GM21723 (cell line): ENCODE results near the gene TMEM11.
"Not testable (repeated sequence)": the region's sequence is repeated elsewhere in the genome, so short reads cannot be mapped to it uniquely, and the experiment has no call there.

ENCODE experiments used
- ATAC-seq: cut with Tn5 transposase; IDR thresholded peaks from one replicate; pipeline ENCODE4 v1.9.1; 2021; ENCODE audit warnings: mild to moderate bottlenecking, moderate library complexity; ENCODE audit not compliant: unreplicated experiment

Gene TMEM11

DNA sequence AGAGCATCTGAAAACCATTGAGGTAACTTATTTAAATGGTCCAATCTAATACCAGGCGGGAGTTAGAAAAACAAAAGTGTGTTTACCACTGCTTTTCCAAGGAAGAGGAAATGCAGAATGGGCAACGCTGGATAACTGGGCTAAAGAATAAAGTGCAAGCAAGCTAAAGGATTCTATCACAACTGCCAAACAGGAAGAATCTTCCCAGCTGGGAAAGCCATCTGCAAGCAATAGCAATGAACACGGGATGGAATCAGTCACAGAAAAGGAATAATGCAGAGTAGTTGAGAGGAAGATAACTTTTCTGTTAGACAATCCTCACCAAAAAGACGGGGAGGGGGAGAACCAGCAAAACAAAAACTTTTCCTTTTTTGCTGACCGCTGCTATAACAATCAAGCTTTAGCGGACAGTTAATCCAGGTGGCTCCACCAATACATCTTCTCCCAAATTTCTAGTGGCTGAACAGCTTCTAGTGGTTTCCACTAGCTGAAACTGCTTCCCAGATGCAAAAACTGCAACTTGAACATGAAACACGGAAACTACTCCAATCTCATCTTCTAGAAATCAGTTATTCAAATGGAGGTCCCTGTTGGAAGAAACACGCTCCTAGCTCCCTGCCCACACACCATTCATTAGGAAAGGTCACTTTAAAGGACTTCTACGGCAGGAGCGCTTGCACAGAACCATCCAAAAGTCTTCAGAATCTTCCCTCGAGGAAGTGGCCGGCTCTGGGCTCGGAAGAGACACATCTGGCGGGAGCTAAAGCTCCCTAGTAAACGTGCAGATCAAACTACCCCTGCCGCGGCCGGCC is 929 bp downstream of the TMEM11 start:
- no peak for ATAC-seq

DNA sequence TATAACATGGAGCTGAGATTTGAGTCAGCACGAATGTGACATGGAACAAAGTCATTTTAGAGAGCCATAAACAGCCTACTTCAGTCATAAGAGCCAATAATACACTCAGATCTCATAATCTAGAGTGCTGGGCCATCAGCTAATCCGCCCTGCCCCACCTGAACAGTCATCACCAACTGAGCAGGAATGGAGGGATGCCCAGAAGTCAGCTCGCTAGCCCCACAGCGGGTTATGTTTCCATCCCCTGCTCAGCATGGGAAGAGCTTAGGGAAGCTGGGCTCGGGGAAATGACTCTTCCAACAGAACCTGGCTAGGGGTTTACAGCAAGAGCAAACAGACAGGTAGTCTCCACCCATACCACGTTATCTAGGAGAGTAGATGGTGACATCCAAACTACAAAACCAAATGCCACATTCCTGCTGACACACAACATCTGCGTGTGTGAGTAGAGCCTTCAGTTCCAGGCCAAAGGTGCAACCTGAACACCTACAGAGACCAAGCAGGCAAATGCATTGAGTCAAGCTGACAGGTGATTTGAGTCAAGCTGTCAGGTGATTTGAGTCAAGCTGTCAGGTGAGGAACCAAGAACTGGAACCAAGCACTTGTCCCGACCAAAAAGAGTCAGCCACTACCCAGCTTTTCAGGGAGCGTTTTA is 2.0 kb downstream of the TMEM11 start:
- ATAC-seq, result no peak

DNA sequence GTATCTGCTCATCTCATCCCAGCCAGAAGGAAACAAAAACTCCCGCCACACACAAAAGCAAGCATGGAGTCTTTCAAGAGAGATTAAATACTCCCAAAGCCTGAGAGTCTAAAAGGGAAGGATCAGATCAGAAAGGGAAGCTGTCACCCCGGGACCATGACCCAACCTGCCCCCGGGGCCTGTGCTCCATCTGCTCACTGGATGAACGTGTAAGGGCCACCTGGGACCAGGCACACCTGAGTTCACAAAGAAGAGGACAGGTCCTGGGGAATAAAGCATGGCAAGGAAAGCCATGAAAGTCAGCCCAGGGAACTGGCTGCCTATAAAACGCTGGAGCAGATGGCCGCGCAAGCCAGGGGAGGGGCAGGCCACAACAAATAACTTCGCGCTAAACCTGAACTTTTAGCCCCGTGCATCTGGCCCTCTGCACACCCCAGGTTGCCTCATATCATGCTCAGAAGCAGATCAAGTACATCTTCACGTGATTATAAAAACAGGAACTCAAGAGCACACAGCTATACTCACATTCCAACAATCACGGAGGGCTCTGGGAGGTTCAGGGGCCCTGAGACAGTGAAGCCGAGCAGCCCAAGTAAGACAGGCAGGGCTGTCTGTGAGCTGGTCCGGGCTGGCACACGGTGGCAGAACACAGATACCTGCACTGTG is 3.4 kb downstream of the TMEM11 start:
- ATAC-seq, result no peak

DNA sequence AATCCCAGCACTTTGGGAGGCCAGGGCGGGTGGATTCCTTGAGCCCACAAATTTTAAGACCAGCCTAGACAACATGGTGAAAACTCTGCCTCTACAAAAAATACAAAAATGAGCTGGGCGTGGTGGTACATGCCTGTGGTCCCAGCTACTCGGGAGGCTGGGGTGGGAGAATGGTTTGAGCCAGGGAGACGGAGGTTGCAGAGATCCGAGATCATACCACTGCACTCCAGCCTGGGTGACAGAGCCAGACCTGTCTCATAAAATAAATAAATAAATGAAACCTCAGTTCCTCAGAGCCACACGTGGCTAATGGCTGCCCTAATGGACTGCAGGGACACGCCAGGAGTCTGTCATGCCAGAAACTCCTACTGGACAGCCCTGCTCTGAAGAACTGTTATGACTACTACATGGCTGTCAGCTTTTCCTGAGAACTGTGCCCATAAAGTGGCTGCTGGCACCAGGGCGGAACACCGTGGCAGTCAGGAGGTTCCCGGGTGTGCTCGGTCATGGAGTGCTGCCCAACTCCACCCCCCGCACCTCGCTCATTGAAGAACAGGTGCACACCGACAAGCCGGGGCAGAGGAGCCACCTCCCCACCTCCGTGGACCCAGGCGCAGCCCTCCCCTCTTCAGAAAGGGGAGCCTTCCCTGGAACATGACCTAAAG is 4.3 kb downstream of the TMEM11 start:
- no peak for ATAC-seq

DNA sequence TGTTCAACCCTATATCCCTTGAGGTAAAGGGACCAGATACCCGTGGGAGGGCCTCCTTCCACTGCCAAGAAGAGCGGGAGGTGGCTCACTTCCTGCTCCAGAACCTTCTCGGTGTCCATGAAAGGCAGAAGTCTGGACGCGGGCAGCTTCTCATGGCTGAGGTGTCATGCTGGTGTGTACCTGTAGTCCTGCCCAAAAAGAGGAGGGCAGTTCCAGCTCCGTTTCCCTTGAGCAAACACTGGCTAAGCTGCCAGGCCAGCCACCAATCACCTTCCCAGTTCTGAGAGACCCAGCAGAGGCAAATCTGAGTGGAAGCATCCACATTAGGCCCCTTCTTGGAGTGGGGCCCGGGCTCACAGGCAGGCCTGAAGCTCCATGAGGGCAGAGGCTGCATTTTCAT is 5.6 kb downstream of the TMEM11 start:
- ATAC-seq, result no peak

DNA sequence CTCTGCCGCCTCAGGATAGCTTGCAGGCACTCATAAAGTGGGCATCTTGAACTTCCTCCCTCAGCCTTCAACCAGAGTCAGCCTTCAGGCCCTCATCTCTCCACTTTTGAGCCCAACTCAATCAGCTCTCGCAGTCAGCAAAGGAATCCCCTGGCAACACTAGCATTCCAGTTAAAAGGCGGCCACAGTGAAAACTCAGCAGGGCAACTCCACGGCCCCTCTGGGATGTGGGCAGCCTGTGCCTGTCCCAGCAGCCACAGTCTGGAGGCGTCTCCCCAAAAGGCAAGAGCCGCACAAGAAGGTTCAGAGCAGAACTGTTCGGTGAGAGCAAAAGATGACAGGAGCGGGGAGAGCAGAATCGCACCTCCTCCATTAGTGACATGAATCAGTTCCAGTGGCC is 9.0 kb downstream of the TMEM11 start:
- ATAC-seq, result no peak

DNA sequence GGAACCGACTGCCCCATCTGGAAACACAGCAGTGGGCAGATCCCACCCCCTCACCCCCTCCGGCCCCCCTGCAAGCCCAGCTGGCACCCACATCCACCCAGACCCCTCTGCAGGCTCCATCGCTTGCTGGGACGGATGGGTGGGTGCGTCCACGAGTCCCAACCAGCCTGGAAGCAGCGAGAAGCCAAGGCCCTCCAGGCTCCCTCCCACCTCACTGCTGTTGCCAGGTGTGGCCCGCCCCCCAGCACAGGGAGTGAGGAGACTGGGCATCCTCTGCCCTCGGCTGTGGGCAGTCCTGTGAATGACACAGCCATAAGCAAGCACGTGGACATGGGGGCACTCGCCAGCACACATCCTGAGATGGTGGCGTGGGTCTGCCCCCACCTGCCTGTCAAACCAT is 11.4 kb downstream of the TMEM11 start:
- no peak for ATAC-seq

DNA sequence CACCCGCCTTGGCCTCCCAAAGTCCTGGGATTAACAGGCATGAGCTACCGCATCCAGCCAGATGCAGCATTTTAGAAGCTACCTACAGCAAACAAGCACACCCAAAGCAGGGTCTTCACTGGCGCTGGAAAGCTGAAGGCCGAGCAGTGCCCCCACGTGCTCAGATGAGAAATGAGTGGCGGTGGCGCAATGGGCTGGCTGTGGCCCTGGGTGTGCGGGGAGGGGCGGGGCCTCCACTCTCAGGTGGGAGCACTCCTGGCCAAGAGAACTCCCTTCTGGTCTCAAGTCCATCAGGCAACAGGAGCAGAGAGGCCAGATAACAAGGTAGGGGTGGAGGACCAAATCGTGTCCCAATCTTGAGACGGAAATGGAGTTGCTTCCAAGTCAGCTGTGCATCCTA is 12.1 kb downstream of the TMEM11 start:
- ATAC-seq, result no peak

DNA sequence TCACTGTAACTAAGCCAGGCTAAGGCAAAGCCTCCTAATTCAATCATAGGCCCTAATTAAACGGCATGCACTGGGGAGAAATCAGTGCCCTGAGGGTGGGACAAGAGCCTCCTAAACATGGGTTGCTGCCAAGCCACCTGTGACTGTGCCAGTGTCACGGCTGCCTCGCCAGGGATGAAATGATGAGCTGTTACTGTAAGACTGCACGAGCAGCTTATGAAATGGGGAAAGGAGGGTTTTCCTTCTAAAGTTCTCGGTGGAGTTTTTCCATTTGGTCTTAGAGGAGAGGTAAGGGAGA is 12.7 kb downstream of the TMEM11 start:
- ATAC-seq, result no peak

DNA sequence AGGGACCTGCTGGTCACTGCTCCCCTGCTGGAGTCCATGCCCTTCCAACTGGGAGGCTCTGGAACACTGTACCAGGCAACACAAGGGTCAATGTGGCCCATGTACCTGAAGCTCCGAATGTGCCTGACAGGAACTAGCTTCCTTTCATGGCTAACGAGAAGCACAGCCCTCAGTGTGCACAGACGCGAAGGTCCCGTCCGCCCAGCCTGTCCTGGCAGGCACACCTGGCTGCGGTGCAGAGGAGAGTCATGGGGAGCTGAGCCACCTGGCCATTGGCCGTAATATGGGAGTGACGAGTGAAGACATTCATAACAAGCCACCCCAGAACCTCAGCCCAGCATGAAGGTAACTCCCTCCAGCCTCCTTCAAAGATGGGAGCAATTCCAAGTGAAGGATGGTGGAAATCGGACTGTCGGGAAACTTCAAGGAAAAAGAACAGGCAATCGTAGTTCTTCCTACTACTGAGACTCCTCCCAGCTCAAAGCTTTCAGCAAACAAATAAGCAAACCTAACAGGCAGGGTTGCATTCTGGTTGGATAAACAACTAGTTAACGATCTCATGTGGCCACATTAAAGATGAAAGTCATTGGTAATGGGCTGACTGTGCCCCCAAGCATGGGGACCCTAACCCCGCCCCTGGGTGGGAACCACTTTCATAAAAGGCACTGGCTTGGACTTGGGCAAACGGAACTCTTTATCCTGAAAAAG is 13.2 kb downstream of the TMEM11 start:
- ATAC-seq, result no peak

DNA sequence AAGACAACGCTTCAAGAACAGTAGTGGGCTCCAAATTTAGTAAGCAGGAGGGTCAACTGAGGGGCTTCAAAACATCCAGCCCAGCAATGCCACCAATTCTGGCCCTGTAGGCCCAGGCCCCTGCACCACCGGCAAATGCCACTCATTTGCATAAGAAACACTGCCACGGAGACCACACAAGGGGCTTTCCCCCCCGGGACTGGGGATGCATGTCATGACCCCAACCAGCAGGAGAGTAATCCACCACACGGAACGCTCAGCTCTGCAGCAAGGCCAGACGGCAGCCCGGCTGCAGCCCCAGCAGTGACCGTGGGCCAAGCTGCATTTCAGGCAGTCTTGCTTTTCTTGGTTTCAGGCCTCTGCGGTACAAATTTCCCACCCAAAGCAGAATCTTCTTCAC is 14.1 kb downstream of the TMEM11 start:
- no peak for ATAC-seq

DNA sequence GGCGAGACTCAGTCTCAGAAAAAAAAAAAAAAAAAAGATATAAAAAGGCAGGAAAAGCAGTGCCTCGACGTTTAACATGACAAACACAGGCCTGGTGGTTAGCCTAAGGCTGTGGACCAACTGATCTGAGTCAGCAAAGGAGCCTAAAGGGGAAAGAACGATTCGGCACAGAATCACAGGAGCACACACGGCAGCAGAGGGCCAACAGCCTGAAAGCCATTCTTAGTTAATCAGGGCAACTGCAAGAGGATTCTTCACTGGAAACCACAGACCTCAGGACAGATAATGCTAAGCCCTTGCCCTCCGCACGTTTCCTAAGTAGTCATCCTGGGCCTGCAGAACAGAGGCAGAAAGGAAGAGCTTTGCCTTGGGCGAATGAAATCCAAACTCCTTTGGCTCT is 14.7 kb downstream of the TMEM11 start:
- ATAC-seq, result no peak

DNA sequence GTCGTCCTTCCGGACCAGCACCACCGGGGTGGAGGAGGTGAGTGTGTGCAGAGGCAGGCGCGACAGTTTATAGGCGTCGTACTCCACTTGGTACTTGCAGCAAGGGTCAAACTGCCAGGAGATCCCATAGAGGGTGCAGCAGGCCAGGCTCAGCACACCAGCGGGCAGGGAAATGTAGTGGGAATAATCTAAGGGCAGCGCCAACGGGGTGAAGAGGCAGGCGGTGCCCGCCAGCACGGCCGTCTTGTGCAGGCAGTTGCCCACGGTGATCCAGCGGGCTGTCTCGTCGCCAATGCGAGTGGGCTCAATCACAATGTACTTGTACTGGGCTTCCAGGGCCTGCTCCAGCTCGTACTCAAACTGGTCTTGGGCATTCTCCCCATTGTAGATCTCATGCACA is 15.6 kb downstream of the TMEM11 start:
- ATAC-seq, result no peak

DNA sequence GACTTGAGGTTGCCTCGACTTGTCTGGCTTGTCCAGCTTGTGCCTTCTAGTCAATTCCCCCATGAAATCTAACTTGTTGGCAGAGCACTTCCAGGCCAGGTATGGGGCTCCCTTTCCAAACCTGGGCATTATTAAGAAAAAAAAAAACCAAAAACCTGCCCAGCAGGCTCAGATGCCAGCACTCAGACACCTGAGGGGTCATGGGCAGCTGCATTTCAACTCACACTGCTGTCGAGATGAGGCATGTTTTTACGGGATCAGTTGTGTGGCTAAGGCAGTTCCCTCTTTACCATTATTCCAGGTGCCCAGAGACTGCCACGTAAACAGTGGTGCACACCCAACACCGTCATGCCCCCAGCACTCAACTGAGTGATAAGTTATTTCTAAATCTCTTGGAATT is 17.8 kb downstream of the TMEM11 start:
- no peak for ATAC-seq

DNA sequence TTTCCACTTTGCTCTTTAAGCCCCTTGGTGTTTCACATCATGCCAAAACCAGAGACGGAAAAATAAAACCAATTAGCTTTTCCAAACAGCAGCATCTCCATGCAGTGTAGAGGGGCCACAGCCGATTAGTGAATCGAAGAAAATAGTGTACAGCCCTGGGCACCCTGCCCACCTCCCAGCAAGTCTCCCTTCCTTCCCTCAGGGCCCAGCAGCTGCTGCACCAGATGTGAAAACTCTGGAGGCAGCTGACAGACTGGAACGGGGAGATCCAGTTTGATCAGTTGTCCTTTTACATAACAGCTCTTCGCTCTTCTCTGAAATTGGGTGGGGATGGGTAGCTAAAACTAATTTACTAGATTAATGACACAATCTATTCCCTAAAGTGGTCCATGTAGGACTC is 19.3 kb downstream of the TMEM11 start:
- ATAC-seq, result no peak

DNA sequence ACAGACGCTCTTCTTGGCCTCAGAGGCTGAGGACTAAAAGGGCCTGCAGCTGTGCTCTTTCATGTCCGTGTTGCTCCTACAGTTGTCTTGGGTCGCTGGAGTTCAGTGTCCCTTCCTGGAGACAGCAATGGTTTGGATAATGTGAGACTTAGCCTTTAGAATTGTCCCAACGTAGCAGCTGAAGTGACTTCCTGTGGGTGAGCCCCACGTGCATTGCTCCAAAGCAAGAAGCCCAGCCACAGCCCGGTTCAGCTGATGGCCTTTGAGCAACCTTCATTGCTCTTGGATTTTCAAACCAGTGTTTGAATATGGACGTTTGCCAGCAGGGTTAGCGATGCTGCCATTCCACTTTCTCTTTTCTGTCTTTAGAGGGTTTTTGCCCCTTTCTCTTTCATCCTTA is 19.7 kb downstream of the TMEM11 start:
- no peak for ATAC-seq

DNA sequence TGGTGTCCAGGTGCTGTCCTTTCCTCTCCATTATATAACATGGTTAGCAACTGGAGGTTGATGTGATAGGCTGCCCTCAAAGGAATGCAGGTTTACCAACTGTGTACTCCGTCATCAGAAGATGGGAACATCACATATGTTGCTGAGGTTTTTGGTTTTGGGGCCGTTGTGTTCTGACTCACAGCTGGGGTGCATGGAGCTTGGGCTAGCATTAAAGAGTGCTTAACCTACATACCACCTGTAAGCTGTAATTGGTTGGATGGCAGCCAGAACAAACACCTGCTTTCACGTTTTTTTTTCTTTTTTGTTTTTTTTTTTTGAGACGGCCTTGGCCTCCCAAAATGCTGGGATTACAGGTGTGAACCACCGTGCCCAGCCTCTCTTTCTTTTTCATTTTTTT is 20.9 kb downstream of the TMEM11 start:
- ATAC-seq, result no peak

DNA sequence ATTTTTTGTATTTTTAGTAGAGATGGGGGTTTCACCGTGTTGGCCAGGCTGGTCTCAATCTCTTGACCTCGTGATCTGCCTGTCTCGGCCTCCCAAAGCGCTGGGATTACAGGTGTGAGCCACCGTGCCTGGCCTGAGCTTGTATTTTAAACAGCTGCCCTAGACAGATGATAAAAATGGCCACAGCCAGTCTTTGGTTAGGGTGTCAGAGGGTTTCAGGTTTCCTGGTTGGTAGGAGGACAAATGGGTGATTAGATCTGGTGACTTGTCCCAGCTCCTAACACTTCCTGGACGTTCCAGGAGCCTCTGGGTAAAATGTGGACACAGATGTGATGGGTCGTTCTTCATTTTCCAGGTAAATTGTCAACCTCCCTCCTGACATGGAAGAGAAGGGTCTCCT is 21.5 kb downstream of the TMEM11 start:
- not testable (repeated sequence) for ATAC-seq

DNA sequence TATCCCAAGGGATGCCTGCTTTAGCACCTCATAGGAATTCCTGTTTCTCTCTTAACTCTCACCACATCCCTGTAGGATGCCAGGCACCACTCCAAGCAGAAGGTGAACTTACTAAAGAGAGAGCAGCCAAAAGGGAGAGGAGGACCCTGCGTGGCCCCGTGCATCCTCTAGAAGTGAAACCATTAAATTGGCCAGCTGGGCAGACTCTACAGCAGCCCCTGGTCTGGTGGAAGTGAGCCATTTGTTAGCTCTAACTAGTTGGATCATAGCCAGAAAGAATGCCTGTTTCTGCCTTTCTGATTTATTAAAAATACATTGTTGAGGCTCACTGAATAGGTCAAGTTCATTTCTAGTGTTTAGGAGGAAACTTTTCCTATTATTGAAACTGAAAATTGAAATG is 22.3 kb downstream of the TMEM11 start:
- no peak for ATAC-seq

DNA sequence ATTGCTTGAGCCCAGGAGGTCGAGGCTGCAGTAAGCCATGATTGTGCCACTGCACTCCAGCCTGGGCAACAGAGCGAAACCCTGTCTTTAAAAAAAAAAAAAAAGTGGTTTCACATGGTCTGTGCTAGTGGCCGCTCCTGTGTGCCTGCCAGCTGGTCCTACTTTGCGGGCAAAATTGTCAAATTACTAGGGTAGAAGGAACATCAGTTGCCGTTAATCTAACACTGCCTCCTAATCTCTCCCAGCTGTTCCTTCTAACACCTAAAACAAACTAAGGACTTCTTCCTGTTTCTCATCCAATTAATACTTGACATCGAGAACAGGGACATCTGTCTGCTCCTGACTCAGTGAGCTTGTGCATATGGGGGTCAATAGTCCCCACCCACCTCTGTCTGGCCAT is 23.9 kb downstream of the TMEM11 start:
- no peak for ATAC-seq

DNA sequence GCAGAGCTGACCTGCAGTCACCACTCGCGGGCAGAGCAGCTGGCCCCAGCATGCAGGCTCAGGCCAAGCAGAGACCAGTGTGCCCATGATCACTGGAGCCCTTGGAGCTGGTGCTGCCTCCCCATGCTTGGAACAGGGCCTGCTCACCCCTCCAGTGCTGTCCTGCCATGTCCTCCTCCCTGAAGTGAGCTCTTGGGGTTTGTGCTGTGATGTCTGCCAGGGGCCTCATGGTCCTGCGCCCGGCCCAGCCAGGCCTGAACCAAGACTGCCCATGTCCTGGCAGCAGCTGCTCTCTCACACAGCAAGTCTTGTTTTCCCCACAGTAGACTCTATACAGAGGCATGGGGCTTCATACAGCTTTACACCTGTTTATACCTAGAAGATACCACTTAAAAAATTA is 24.6 kb downstream of the TMEM11 start:
- ATAC-seq, result no peak
